Peyer's patch (tissue), 4 donors: ENCODE data around the gene PCDHGA11. TPM values are rescaled to one million over a fixed set of nuclear protein-coding genes. Genes with fewer than 3 reads are reported as not detected.

Experiments
- DNase-seq, 3 donors: peaks; one replicate each; pipeline ENCODE4 v3.0.0-alpha.2; 2017 to 2019
- H3K27ac ChIP-seq, 4 donors: fragments of 200-600 bp; sonication (generic); one replicate each; pipeline ENCODE4 v1.5.1; 2016 to 2019
- H3K27me3 ChIP-seq, 2 donors: fragments of 200-600 bp; sonication (generic); one replicate each; pipeline ENCODE4 v1.5.1; 2019
- H3K36me3 ChIP-seq, 3 donors: fragments of 200-600 bp; sonication (generic); one replicate each; pipeline ENCODE4 v1.5.1; 2016 to 2019
- H3K4me1 ChIP-seq, 4 donors: fragments of 200-600 bp; sonication (generic); one replicate each; pipeline ENCODE4 v1.5.1; 2016 to 2019
- H3K4me3 ChIP-seq, 4 donors: fragments of 200-600 bp; sonication (generic); 1 replicate in 3 of 4; 2 replicates in 1 of 4; pipeline ENCODE4 v1.5.1; 2016 to 2019; ENCODE audit warnings: mild to moderate bottlenecking in 1 of 4
- H3K9me3 ChIP-seq, 4 donors: fragments of 200-600 bp; sonication (generic); one replicate each; pipeline ENCODE4 v1.5.1; 2016 to 2019; ENCODE audit warnings: mild to moderate bottlenecking in 1 of 4
- POLR2A ChIP-seq, 2 donors: fragments of 450-650 bp; IDR thresholded peaks; one replicate each; pipeline ENCODE4 v1.5.1; 2017; ENCODE audit warnings: antibody characterized with exemption in 2 of 2, mild to moderate bottlenecking in 2 of 2, moderate library complexity in 2 of 2
- total RNA-seq, 4 donors: library from RNA; depleted of rRNA; stranded (reverse); fragments of >200 nt; gene quantifications; one replicate each; pipeline ENCODE4 v1.1.0, GENCODE V29; 2016
- TF ChIP-seq, protein P1 (sequence below), 6 experiments: fragments of 450-650 bp in 4 of 6; fragments of 200-600 bp in 2 of 6; sonication (generic) in 1 of 6; IDR thresholded peaks; one replicate each; pipeline ENCODE4 v1.5.1; 2017 to 2019; ENCODE audit warnings: antibody characterized with exemption in 6 of 6, mild to moderate bottlenecking in 3 of 6, moderate library complexity in 1 of 6

PCDHGA11 gene
- total RNA-seq, 4 donors from 2014 or later = 1.1 to 5.0 (median 2.4) TPM

DNA sequence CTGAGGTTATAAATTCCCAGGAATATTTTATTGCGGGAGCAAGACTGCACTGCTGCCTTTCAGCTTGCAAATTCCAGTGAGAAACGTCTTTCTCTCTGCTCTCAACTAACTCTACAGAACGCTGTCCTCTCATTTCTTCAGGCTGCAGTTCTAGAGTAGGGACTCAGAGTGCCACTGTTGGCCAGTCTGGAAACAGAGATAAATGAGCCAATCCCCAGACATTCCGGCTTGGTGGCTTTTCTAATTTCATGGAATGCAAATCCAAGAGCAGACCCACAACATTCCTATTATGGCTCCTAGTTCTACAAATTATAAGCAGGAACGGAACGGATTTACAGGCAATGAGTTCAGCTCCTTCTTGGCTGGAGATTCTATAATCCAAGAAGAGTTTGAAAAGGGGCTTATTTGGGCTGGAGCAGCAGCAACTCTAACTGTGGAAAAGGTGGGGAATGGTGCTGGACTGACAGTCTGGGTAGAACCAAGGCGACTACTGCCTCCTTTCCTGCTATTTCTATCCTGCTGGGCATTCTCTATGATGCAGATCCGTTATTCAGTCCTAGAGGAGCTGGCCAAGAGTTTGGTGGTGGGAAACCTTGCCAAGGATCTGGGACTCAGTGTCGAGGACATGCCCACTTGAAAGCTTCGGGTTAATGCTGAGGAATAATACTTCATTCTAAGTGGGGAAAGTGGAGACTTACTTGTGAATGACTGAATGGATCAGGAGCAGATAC, 18.7 kb downstream of the PCDHGA11 start:
- TF ChIP-seq, protein P1, sequence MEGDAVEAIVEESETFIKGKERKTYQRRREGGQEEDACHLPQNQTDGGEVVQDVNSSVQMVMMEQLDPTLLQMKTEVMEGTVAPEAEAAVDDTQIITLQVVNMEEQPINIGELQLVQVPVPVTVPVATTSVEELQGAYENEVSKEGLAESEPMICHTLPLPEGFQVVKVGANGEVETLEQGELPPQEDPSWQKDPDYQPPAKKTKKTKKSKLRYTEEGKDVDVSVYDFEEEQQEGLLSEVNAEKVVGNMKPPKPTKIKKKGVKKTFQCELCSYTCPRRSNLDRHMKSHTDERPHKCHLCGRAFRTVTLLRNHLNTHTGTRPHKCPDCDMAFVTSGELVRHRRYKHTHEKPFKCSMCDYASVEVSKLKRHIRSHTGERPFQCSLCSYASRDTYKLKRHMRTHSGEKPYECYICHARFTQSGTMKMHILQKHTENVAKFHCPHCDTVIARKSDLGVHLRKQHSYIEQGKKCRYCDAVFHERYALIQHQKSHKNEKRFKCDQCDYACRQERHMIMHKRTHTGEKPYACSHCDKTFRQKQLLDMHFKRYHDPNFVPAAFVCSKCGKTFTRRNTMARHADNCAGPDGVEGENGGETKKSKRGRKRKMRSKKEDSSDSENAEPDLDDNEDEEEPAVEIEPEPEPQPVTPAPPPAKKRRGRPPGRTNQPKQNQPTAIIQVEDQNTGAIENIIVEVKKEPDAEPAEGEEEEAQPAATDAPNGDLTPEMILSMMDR (IDR thresholded peaks at IDR 0.05) = no peak
- TF ChIP-seq POLR2A (IDR thresholded peaks at IDR 0.05) = no peak
- no peaks in the 10 kb centered on the region for H3K36me3 ChIP-seq
- no peak overlapping the region for H3K4me3 ChIP-seq
- H3K9me3 ChIP-seq = peaks cover 0 to 31% (median 0%) of the 10 kb centered on the region in 4 donors
- no peaks in the 10 kb centered on the region for H3K4me1 ChIP-seq
- H3K27ac ChIP-seq = no peak overlapping the region
- H3K27me3 ChIP-seq = no peaks in the 10 kb centered on the region
- no peak for DNase-seq

DNA sequence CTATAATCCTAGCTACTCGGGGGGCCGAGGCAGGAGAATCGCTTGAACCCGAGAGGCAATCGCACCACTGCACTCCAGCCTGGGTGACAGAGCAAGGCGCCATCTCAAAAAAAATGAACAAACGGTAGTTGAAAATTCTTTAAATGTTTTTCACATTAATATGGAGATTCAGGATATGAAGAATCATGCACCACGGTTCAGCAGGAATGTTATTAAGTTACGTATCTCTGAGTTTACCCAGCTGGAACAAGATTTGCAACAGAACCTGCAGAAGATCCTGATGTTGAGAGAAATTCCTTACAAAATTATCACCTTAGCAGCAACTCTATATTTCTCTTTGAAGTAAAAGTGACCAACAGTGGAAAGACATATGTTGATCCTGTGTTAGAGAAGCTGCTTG, 19.5 kb downstream of the PCDHGA11 start:
- H3K36me3 ChIP-seq = no peaks in the 10 kb centered on the region
- H3K4me1 ChIP-seq = no peaks in the 10 kb centered on the region
- no peak overlapping the region for H3K4me3 ChIP-seq
- no peak for DNase-seq
- H3K27me3 ChIP-seq = no peaks in the 10 kb centered on the region
- no peak for TF ChIP-seq POLR2A (IDR thresholded peaks at IDR 0.05)
- TF ChIP-seq, protein P1 (IDR thresholded peaks at IDR 0.05) = no peak
- H3K27ac ChIP-seq = no peak overlapping the region
- peaks cover 0 to 37% (median 0%) of the 10 kb centered on the region in 4 donors for H3K9me3 ChIP-seq

DNA sequence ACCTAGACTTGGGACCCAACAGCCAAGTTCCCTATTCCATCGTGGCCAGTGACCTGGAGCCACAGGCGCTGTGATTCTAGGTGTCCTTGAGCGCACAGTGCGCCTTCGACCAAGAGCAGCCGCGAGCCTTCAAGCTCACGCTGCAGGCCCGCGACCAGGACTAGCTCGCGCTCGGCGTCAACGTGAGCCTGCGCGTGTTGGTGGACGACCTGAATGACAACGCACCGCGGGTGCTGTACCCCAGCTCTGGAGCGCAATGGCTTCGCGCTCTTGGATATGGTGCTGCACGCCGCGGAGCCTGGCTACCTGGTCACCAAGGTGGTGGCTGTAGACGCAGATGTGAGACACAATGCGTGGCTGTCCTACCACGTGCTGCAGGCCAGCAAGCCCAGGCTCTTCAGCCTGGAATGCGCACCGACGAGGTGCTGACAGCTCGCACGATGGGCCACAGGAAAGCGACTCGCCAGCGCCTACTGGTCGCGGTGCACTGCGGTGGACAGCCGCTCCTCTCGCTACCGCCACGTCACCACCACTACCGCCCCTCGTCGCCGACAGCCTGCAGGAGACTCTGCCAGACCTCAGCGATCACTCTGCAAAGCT, 20.8 kb downstream of the PCDHGA11 start:
- Histone ChIP-seq H3K9me3 (peaks cover 0 to 34% (median 0%) of the 10 kb centered on the region in 4 donors), H3K36me3 (no peaks in the 10 kb centered on the region), H3K4me3 (no peak overlapping the region), H3K27ac (no peak overlapping the region), H3K27me3 (no peaks in the 10 kb centered on the region), H3K4me1 (no peaks in the 10 kb centered on the region)
- DNase-seq = no peak
- TF ChIP-seq, protein P1 (IDR thresholded peaks at IDR 0.05) = no peak
- TF ChIP-seq POLR2A (IDR thresholded peaks at IDR 0.05) = no peak

DNA sequence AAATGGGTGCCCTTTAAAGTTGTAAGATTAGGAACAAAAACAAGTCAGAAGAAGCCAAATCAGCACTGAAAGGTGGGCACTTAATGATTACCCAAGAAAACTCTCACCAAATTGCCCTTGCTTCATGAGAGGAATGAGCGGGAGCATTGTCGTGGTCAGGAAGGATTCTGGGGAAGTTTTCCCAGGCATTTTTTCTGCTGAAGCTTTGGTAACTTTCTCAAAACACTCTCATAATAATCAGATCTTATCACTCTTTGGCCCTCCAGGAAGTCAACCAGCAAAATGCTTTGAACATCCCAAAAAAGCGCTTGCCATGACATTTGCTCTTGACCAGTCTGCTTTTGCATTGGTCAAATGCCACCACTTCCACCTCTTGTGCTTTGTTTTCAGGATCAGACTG, 44.5 kb downstream of the PCDHGA11 start:
- Histone ChIP-seq H3K4me3 (no peak overlapping the region), H3K4me1 (no peaks in the 10 kb centered on the region), H3K27me3 (no peaks in the 10 kb centered on the region), H3K9me3 (no peaks in the 10 kb centered on the region), H3K36me3 (no peaks in the 10 kb centered on the region), H3K27ac (no peak overlapping the region)
- TF ChIP-seq, protein P1 (IDR thresholded peaks at IDR 0.05) = no peak
- TF ChIP-seq POLR2A (IDR thresholded peaks at IDR 0.05) = no peak
- no peak for DNase-seq

Other genes starting within 250 kb of the PCDHGA11 start
- under 1 TPM in 2 of 4 donors, not detected in 2; 0.53 to 0.54 TPM for gene PCDHB7, start 248.4 kb upstream of the PCDHGA11 start, total RNA-seq
- gene PCDHB8, start 243.3 kb upstream of the PCDHGA11 start, total RNA-seq = not detected
- gene PCDHB16, start 238.7 kb upstream of the PCDHGA11 start, total RNA-seq = 1 to 10 TPM in 1 of 4 donors, under 1 TPM in 2, not detected in 1; 0.35 to 5.8 (median 0.40) TPM
- gene PCDHB9, start 233.9 kb upstream of the PCDHGA11 start, total RNA-seq = 1 to 10 TPM in 1 of 4 donors, under 1 TPM in 3; 0.18 to 1.7 (median 0.39) TPM
- under 1 TPM in 3 of 4 donors, not detected in 1; 0.54 to 0.83 (median 0.76) TPM for gene PCDHB10, start 228.7 kb upstream of the PCDHGA11 start, total RNA-seq
- 1 to 10 TPM in 1 of 4 donors, under 1 TPM in 1, not detected in 2; 0.27 to 2.8 TPM for gene PCDHB11, start 221.4 kb upstream of the PCDHGA11 start, total RNA-seq
- 1 to 10 TPM in 1 of 4 donors, under 1 TPM in 3; 0.35 to 4.1 (median 0.88) TPM for gene PCDHB12, start 212.3 kb upstream of the PCDHGA11 start, total RNA-seq
- under 1 TPM; 0.13 to 0.83 (median 0.32) TPM for gene PCDHB13, start 207.1 kb upstream of the PCDHGA11 start, total RNA-seq
- gene PCDHB14, start 197.7 kb upstream of the PCDHGA11 start, total RNA-seq = 1 to 10 TPM in 1 of 4 donors, under 1 TPM in 2, not detected in 1; 0.19 to 1.1 (median 0.54) TPM
- under 1 TPM in 2 of 4 donors, not detected in 2; 0.27 to 0.35 TPM for gene PCDHB15, start 175.7 kb upstream of the PCDHGA11 start, total RNA-seq
- gene SLC25A2, start 117.0 kb upstream of the PCDHGA11 start, total RNA-seq = 1 to 10 TPM; 1.1 to 4.1 (median 2.9) TPM
- gene TAF7, start 100.3 kb upstream of the PCDHGA11 start, total RNA-seq = 10 to 100 TPM; 42.2 to 80.0 (median 47.5) TPM
- gene PCDHGA1, start 90.5 kb upstream of the PCDHGA11 start, total RNA-seq = 1 to 10 TPM in 1 of 4 donors, not detected in 3; 1.7 TPM
- gene PCDHGA2, start 82.3 kb upstream of the PCDHGA11 start, total RNA-seq = 1 to 10 TPM in 2 of 4 donors, under 1 TPM in 1, not detected in 1; 0.57 to 1.7 (median 1.1) TPM
- 1 to 10 TPM in 1 of 4 donors, under 1 TPM in 2, not detected in 1; 0.40 to 1.7 (median 0.76) TPM for gene PCDHGA3, start 77.2 kb upstream of the PCDHGA11 start, total RNA-seq
- under 1 TPM in 3 of 4 donors, not detected in 1; 0.27 to 0.53 (median 0.47) TPM for gene PCDHGB1, start 71.0 kb upstream of the PCDHGA11 start, total RNA-seq
- 1 to 10 TPM in 2 of 4 donors, under 1 TPM in 2; 0.27 to 3.3 (median 0.81) TPM for gene PCDHGA4, start 66.0 kb upstream of the PCDHGA11 start, total RNA-seq
- 1 to 10 TPM; 1.2 to 5.8 (median 1.6) TPM for gene PCDHGB2, start 61.1 kb upstream of the PCDHGA11 start, total RNA-seq
- gene PCDHGA5, start 56.9 kb upstream of the PCDHGA11 start, total RNA-seq = 10 to 100 TPM in 1 of 4 donors, 1 to 10 TPM in 2, under 1 TPM in 1; 0.94 to 10.7 (median 1.7) TPM
- gene PCDHGB3, start 50.8 kb upstream of the PCDHGA11 start, total RNA-seq = 1 to 10 TPM; 1.6 to 5.0 (median 2.0) TPM
- 1 to 10 TPM in 2 of 4 donors, under 1 TPM in 2; 0.70 to 4.1 (median 1.0) TPM for gene PCDHGA6, start 47.2 kb upstream of the PCDHGA11 start, total RNA-seq
- gene PCDHGA7, start 38.3 kb upstream of the PCDHGA11 start, total RNA-seq = 1 to 10 TPM in 2 of 4 donors, under 1 TPM in 2; 0.35 to 2.5 (median 0.95) TPM
- gene PCDHGB4, start 33.4 kb upstream of the PCDHGA11 start, total RNA-seq = 1 to 10 TPM; 1.1 to 3.3 (median 1.9) TPM
- gene PCDHGA8, start 28.4 kb upstream of the PCDHGA11 start, total RNA-seq = 1 to 10 TPM in 2 of 4 donors, under 1 TPM in 2; 0.35 to 2.5 (median 1.1) TPM
- gene PCDHGB5, start 23.1 kb upstream of the PCDHGA11 start, total RNA-seq = 1 to 10 TPM; 2.3 to 9.1 (median 2.9) TPM
- gene PCDHGA9, start 18.3 kb upstream of the PCDHGA11 start, total RNA-seq = 10 to 100 TPM in 1 of 4 donors, 1 to 10 TPM in 3; 1.9 to 17.3 (median 4.0) TPM
- gene PCDHGB6, start 13.0 kb upstream of the PCDHGA11 start, total RNA-seq = 1 to 10 TPM; 1.1 to 7.4 (median 3.3) TPM
- gene PCDHGA10, start 8.1 kb upstream of the PCDHGA11 start, total RNA-seq = 1 to 10 TPM; 3.2 to 7.7 (median 4.2) TPM
- 1 to 10 TPM; 4.0 to 5.8 (median 4.3) TPM for gene PCDHGB7, start 3.4 kb upstream of the PCDHGA11 start, total RNA-seq
- 10 to 100 TPM in 1 of 4 donors, 1 to 10 TPM in 3; 1.4 to 12.4 (median 4.7) TPM for gene PCDHGA12, start 9.5 kb downstream of the PCDHGA11 start, total RNA-seq
- gene PCDHGC3, start 54.9 kb downstream of the PCDHGA11 start, total RNA-seq = 10 to 100 TPM; 10.2 to 29.7 (median 16.7) TPM
- 10 to 100 TPM in 1 of 4 donors, 1 to 10 TPM in 3; 1.7 to 11.3 (median 5.3) TPM for gene PCDHGC4, start 64.0 kb downstream of the PCDHGA11 start, total RNA-seq
- gene PCDHGC5, start 68.0 kb downstream of the PCDHGA11 start, total RNA-seq = 1 to 10 TPM in 1 of 4 donors, under 1 TPM in 2, not detected in 1; 0.67 to 1.4 (median 0.95) TPM
- 100 to 1,000 TPM in 2 of 4 donors, 10 to 100 TPM in 2; 98.2 to 115 (median 102) TPM for gene DIAPH1, start 197.9 kb downstream of the PCDHGA11 start, total RNA-seq
- 10 to 100 TPM; 31.2 to 55.6 (median 47.9) TPM for gene HDAC3, start 215.8 kb downstream of the PCDHGA11 start, total RNA-seq
- gene RELL2, start 215.9 kb downstream of the PCDHGA11 start, total RNA-seq = 10 to 100 TPM in 3 of 4 donors, 1 to 10 TPM in 1; 8.0 to 13.2 (median 10.6) TPM
- gene FCHSD1, start 230.4 kb downstream of the PCDHGA11 start, total RNA-seq = 100 to 1,000 TPM in 1 of 4 donors, 10 to 100 TPM in 3; 19.8 to 116 (median 45.7) TPM